Keratinocyte (primary cell): ENCODE results near the gene EHD3.

Experiments used
- EZH2 ChIP-seq: IDR thresholded peaks from one replicate; pipeline ENCODE4 v1.6.1; 2012; ENCODE audit warnings: inconsistent platforms, mild to moderate bottlenecking, low read length, moderate library complexity
- TF ChIP-seq, protein P1 (sequence below), 3 experiments: IDR thresholded peaks in 1 of 3; conservative IDR thresholded peaks in 1 of 3; optimal IDR thresholded peaks in 1 of 3; 2 replicates in 2 of 3; 3 replicates in 1 of 3; pipeline versions ENCODE3 to v1.5.1; 2011; ENCODE audit warnings: low read length in 3 of 3, mild to moderate bottlenecking in 3 of 3, moderate library complexity in 2 of 3, control low read depth in 1 of 3, inconsistent platforms in 1 of 3; ENCODE audit not compliant: insufficient read depth in 2 of 3; ENCODE audit errors: extremely low read depth in 1 of 3

- TF ChIP-seq, protein P1, sequence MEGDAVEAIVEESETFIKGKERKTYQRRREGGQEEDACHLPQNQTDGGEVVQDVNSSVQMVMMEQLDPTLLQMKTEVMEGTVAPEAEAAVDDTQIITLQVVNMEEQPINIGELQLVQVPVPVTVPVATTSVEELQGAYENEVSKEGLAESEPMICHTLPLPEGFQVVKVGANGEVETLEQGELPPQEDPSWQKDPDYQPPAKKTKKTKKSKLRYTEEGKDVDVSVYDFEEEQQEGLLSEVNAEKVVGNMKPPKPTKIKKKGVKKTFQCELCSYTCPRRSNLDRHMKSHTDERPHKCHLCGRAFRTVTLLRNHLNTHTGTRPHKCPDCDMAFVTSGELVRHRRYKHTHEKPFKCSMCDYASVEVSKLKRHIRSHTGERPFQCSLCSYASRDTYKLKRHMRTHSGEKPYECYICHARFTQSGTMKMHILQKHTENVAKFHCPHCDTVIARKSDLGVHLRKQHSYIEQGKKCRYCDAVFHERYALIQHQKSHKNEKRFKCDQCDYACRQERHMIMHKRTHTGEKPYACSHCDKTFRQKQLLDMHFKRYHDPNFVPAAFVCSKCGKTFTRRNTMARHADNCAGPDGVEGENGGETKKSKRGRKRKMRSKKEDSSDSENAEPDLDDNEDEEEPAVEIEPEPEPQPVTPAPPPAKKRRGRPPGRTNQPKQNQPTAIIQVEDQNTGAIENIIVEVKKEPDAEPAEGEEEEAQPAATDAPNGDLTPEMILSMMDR (optimal IDR thresholded peaks at IDR 0.05 in 1 of 3, IDR thresholded peaks at IDR 0.05 in 1 of 3, conservative IDR thresholded peaks at IDR 0.05 in 1 of 3; ENCODE audit: extremely low read depth in 1 of 3, insufficient read depth in 2 of 3, low read length in 3 of 3) = no peak
- no peak for TF ChIP-seq EZH2
Measured at GRCh38 chr2:31227711-31228125, 6.2 kb upstream of the EHD3 start.
